GM19397 (cell line): ENCODE data around the gene FNBP1.
"Not testable (repeated sequence)": the region's sequence is repeated elsewhere in the genome, so short reads cannot be mapped to it uniquely, and the experiment has no call there.

ENCODE experiments used
- ATAC-seq: cut with Tn5 transposase; IDR thresholded peaks from one replicate; pipeline ENCODE4 v1.9.1; 2021; ENCODE audit warnings: mild to moderate bottlenecking, moderate library complexity; ENCODE audit not compliant: unreplicated experiment

The FNBP1 gene

DNA sequence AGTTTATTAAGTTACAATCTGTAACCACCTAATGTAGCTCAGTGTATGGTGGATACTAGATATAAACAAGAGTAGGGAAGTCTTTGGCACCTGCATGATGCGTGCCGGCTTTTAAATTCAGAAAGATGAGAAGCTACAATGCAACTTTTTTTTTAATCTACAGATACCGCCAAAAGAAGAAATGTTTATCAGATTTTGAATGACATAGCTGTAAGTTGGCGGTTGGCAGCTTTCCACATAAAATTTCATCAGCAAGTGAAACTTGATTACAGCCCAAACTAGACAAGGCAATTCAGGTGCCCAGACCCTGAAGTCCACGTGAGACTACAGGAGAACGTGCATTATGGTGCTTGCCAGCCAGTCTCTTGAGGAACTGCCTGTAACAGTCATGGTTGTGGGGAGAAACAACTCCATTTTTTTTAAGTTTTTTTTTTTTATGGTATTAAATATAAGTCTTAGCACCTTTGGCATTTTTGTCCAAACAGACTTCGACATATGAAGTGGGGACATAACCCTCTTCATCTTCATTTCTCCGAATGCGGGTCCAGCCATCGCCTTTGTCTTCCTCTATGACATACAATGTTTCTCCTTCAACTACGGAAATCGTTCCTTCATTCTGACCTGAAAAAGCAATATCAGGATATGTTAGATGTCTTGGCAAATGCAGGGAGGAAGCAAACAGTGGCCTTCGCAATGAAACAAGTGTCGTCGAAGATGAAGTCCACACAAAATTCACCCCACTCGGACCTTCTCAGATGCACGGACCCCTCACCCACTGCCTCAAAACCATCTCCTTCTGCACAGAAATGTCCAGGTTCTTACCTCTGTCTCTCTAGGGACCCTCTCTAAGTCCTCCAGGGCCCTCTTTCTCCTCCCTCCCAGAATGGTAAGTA is 147.4 kb downstream of the FNBP1 start:
- ATAC-seq = no peak

DNA sequence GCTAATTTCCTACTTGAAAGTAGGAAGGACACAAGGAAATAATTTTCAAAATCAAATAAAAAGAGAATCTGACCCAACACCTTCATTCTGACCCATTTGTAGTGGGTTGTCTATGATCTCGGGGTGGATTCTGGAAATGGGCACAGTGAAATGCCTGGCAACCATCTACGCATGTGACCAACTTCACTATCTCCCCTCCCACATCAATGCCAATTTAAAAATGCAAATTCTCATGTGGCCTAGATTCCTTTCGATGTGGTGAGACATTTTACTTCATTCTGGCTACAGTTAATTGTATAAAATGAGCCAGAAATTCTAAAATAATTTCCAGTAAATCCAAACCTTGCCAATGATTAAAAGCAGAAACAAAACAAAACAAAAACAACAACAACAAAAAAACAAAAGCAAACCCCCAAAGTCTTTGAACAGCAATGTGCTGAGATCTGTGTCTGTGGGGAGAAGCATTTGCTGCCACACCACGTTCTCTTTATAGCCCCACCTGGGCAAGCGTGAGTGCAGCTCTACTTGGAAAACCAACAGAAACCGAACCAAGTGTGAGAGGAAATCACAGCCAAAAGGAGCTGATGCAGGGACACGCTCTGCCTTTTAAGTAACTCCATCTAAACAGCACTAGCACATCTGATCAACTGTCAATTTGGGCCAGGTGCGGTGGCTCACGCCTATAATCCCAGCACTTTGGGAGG is 148.7 kb downstream of the FNBP1 start:
- ATAC-seq = no peak

DNA sequence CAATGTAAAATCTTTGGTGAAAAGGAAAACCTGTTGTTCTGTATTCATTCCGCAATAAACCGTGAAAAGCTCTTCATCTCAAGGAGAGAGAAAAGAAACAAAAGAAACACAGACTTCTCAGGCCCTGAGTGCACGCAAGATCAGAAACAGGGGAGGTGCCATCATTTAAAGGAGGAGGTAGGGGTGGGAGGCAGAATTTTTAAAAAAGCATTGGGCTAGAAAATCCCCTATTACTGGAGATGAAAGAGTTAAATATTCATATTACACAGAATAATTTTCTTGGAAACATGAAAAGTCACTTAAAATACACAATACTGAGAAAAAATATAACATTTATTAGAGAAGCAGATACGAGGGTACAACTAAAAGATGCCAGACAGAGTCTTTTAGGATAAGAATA is 151.4 kb downstream of the FNBP1 start:
- ATAC-seq = no peak

DNA sequence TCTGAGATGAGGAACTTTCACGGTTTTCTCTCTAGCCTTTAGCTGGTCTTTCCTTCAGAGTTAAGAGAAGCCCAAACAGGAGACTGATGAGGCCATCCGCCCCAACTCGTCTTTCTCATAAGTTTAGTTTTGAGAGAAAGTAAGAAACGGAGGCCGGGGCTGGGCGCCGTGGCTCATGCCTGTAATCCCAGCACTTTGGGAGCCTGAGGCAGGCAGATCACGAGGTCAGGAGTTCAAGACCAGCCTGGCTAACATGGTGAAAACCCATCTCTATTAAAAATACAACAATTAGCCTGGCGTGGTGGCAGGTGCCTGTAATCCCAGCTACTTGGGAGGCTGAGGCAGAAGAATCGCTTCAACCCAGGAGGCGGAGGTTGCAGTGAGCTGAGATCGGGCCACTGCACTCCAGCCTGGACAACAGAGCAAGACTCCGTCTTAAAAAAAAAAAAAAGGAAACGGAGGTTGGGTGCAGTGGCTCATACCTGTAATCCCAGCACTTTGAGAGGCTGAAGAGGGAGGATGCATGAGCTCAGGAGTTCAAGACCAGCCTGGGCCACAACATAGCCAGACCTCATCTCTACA is 152.2 kb downstream of the FNBP1 start:
- ATAC-seq = not testable (repeated sequence)

DNA sequence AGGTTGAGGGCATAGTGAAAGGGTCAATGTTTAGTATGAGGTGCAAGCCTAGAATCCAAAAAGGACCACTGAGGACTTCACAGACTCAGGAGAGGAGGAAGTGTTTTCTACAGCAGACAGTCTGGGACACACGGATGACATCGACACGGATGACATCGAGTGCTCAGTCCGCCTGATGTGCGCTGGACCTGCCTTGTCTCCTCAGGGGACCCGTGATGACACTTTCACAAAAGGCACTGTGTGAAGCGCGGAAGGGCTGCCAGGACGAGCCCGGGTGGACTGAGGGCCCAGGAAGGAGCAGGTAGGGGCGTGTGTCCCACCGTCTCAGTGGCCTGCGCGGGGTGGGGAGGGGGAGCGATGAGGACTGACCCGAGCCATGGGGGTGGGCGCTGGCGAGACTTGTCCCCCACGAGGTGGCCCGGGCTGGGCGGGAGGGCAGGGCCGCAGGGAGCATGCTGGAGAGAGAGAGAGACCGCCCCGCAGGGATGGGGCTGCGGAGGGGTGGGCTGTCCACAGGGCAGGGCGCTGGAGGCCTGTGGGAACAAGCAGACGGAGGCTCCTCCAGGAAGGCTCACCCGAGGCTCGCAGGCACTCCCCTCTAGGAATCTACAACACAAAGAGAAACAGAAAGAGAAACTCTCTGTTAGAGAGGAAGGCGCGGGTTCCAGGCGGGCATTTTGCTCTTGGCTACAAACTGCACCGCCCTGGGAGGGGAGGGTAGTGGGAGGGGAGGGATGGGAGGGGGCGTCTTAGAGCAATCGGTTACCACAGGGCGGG is 152.9 kb downstream of the FNBP1 start:
- no peak for ATAC-seq

DNA sequence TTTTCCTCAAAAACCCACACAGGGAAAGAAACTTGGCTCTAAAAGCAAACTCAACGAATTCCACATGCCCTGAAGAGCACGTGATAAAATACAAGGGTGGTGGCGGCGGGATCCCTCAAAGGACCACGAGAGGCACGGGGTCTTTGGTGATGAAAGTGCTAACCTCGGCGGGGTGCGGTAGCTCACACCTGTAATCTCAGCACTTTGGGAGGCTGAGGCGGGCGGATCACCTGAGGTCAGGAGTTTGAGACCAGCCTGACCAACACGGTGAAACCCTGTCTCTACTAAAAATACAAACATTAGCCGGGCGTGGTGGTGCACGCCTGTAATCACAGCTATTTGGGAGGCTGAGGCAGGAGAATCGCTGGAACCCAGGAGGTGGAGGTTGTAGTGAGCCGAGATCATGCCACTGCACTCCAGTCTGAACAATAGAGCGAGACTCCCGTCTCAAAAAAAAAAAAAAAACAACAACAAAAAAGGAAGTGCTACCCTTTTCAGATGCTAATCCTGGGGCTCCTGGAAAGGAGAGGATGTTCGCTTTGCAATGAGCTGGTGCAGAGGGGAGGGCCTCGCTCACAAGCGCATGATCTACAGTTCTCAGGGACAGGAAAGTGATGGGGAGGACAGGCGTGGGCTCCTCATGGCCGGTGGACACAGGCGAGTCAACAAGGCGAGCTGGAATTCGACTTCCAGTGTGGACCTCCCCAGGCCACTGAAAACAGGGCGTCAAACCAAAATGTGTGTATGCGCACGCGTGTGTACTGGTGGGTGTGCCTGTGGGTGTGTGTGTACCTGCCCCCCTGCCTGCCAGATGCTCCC is 153.7 kb downstream of the FNBP1 start:
- ATAC-seq = no peak

DNA sequence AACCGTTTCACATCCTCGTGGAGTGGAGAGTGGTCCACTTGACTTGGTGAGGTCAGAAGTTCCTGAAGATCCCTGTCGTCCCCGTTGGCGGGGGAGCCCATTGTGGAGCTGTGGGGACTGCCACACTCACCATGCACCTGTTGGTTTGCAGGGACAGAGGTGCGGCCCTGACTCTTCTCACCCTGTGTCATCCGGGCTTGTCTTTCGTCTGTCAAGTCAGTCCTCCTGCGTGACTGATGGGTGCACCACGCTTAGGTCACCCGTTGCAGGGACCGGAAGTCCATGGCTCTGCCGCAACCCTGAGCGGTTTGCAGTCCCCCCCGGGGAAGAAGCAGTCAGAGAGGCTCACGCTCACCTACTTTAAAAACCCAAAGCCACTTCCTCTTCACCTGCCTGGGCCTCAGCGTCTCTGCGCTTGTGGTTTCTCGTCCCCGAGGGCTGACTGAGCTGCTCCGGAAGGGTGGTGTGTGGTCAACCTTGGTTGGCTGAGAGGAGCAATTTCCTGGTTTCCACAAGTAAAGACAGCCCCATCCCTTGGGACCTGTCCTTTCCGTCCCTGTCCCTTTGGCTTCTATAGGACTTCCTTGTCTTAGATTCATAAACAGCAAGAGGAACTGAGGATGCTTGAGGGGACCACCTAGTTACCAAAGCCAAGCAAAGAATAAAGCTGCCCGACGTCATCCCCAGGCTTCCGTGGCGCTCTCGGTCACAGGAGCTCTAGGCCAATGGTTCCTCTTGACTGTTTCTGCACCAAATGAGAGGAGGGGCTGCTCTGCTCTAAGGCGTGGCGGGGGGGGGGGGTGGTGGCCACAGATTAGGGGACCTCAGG is 154.5 kb downstream of the FNBP1 start:
- ATAC-seq = peak; percentile 50

DNA sequence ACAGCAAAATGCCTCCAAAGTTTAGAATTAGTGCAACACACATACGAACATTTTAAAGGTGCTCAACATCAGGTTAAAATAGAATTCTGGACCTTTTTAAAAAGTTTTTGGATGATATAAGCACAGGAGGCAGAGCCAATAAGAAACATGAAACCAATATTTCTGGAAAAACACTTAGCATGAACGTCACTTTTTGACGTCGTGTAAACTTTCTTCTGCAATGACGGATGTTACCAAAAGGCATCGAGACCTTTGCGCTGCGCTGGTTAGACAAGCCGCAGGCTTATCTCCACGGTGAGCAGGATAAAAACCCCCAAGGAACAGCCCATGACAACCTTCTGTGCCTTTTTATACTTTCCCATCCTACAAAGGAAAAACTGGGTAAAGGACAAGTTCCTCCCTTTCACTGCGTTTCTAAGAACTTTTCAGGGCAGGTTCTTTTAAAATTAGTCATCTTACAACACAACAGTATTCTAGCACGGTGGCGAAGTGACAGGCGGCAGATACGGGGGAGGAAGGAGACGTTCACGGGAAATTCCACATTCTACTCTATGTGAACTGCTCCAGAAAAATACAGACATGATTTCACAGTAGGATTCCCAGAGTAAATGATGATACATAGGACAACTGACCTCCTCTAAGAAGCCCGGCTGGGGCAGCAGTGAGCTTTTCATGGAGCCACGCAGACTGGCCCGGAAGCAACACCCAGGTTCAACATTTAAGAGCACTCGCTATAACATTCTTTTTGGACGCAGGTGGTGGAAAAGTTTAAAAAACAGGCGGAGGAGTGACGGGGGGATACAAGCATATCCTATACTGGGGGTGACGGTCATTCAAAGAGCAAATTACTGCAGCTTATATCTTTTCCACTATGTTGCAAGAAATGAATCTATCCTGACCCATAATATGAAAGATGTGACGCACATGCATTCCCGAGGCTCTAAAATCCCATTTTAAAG is 155.4 kb downstream of the FNBP1 start:
- no peak for ATAC-seq

DNA sequence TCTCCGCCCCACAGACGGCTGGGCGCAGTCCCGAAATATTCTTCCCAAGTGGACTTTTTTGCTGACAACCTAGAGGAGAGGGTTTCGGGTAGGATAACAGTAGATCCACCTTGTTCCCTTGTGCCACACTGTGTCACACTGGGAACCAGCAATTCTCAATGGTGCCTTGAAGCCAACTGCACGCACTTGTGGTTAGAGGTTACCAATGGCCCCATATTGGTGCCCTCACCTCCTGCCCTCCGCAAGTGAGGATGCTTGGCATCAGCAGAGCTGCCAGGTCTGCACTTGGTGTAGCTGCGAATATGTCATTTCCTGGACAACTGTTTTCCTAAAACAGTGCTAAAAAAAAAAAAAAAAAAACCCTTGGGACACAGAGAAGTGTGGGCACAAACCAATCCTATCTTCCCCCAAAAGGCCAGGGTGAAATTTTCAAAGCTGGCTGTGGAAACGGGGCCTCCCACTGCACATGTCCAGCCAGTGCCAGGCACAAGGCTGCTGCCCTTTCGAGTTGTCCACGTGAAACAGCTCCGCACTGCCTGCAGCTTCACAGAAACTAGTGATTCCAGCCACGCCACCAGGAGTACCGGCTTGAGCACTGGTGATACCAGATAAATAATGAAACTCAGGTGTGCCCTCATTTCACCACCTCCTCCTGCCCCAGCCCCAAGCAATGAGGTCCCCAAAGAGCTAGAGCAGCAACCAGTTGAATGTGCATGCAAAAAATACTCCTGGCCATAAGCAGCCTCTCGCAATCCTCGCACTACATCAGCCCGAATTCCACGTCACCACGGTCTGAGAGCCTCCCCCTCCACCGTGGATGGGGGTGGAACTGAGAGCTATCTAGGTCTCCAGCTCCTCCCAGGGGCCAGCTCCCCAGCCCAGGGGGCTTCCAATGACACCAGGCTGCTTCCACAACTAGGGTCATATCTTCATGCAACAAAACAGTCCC is 156.5 kb downstream of the FNBP1 start:
- ATAC-seq = no peak

DNA sequence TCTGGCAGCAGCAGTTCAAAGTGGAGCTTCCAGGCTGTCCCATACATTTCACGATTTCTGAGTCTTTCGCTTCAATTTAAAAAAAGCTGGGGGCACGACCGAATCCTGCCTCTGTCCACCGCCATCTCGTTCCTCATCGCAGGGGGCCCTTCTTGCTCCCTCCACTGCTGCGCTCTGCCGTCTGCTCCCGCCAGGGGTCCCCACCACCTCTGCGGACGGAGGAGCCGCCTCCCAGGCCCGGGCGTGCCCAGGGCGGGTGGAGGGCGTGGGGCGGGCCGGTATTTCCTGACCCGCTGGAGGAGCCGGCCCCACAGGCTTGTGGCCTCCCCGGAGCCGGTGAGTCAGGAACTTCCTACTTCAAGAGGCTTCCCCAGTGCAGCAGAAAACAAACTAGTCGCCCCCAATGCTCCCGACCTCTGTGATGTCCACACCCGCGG is 157.3 kb downstream of the FNBP1 start:
- ATAC-seq = peak; percentile 26

DNA sequence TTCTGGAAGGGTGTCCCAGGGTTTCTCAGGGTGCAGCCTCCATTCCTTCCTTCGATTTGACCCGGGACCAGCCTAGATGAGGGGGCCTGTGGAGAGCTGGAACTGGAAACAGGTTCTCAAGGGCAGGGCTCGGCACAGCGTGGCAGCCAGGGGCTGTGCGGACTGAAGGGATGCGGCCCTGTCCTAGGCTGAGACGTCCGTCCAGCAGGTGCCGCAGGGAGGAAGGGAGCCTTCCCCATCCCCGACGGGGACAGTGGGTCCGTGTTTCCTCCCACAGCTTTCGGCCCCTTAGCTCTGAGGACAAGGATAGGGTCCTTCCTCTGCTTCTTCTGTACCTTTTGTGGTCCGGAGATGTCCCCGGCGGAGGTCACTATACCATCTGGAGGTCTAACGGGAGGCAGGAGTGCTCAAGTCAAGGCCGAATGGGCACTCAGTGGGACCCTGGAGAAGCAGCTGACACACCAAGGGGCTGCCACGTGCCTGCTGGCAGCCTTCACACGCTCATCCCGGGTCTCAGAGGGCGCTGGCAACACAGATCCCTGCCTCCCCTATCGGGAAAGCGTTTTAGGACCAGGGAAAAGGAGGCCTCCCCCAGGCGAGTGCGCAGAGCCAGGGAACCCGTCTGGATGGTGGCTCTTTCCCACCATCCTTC is 157.8 kb downstream of the FNBP1 start:
- no peak for ATAC-seq

DNA sequence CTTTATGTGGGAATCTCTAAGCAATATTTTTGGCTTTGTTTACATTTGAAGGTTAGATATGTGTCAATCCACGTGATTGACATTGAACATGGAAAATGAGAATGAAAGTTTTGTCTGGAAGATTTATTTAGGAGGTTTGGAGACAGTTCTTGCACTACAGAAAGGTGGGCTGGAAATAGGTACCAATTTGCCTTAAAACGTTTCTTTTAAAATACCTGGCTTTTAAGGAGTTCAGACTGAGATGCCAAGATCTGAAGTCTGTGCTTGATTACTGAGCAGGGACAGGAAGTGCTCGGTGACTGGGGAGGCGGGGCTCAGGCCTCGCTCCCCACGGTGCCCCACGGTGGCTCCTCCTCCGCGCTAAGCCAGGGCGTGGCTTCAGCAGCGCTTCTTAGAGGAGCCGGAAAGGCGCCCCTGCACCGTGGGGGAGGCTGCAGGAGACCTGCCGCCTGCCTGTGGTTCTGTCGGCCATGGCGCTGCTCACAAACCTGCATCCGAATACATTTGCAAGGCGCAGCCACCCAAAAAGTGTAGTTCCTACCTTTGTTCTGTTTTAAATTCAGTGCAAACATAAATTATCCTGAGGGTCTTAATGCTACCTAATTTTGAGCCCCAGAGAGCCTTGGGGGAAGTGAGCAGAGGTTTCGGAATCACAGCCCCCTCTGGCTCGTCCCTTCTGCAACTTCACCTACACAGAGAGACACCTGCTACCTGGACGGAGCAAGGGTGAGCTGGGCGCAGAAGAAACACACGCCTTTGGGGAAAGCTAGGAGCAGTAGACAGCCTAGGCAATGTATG is 158.6 kb downstream of the FNBP1 start:
- ATAC-seq = peak; percentile 43

DNA sequence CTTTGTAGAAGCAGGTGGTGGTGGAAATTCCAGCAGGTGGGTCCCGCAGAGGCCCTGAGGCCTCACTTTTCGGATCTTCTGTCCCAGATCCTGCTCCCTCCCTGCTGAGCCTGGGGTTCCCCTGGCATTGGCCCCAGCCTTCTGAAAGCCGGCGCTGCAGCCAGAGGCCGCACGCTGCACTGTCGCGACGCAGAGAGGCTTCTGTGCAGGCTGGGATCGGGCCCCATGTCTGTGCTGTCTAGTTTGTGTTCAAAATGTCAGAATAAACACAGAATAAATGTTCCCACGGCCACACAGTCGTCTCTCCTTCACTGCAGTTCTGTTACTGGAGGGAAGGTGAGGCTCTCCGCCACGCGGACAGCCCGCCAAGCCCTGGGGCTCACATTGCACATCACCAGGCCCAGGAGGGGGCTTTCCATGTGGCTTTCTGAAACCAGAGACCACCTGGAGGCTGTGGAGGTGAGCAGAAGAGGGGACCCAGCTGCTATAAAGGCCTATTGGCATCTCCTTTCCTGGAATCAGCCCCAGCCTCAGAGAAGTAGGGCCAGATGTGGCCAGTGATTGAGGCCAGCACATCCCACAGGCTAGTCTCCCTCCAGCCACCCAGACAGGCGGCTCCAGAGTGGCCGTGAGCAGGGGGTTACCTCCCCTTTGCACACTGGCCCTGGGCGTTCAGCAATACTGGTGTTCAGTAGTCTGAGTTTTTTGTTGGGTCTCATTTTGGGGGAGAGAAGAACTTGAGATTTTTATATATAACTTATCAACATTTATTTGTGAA is 161.3 kb downstream of the FNBP1 start:
- no peak for ATAC-seq

DNA sequence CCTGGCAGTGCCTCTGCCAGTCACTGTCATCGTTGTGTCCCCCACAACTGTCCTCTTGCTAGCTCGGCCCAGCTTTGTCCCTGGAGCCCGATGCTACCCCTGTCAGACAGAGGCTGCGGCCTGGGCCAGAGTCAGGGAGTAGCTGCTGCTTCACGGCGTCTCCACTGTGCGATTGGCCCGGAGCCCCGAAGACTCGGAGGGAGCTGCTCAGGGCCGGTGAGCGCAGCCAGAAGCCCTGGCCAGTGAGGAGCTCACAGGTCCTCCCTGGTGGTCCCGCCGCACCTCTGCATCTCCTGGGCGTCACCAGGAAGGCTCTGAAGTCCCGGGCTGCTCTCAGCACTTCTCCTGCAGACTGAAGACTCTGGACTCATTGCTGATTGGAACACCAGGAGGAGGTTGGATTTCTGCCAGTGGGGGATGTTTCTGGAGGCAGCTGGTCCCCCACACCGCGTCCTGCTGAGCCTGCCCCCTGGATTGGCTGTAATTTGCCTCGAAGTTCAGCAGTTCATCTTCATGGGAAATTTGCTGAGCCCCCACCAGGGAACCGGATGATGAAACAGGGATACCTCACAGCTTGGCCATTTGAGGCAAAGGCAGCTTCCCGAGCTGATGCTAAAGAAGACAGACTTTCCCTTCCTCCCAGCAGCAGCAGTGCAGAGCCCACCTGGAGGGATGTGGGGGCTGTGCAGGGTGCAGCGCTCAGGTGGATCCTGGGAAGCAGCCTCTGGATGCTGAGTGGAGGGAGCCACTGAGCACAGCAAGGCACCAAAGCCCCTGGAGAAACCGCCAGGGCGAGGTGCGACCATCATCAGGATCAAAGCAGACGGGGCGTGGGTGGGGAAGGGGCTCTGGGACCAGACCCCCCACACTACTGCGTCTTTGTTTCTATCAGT is 162.1 kb downstream of the FNBP1 start:
- ATAC-seq = no peak
